Colon (tissue), 2 donors: ENCODE measurements around the gene ZFP36L2.

Source experiments
- FAIRE-seq: peaks from 2 replicates; lab custom pipeline; 2012; peaks lifted over from hg19 to GRCh38; lab: Jason Lieb, UNC
- donor health status: control.
- donor health status: control.

Gene ZFP36L2

GRCh38 chr2:43226558-43226954 lies at the start of gene ZFP36L2:
TSS of gene ZFP36L2 (minus strand) at chr2:43226606. CDS start at chr2:43226315, 291 bp downstream.
- FAIRE-seq, result no peak

GRCh38 chr2:43274721-43275120 lies 48.3 kb upstream of the ZFP36L2 start:
- no peak for FAIRE-seq

- no peak for FAIRE-seq
These were observed 47.6 kb upstream of the ZFP36L2 start for GRCh38 chr2:43274055-43274454.

- FAIRE-seq, result no peak
These were observed 47.1 kb upstream of the ZFP36L2 start for GRCh38 chr2:43273529-43273928.

GRCh38 chr2:43270930-43271615 lies 44.7 kb upstream of the ZFP36L2 start:
- FAIRE-seq, result no peak

GRCh38 chr2:43270461-43270860 lies 44.1 kb upstream of the ZFP36L2 start:
- FAIRE-seq, result no peak

- no peak for FAIRE-seq
These were observed 43.3 kb upstream of the ZFP36L2 start for GRCh38 chr2:43269706-43270105.

GRCh38 chr2:43269074-43269572 lies 42.7 kb upstream of the ZFP36L2 start:
- no peak for FAIRE-seq

GRCh38 chr2:43268066-43268953 lies 41.9 kb upstream of the ZFP36L2 start:
- FAIRE-seq, result no peak

GRCh38 chr2:43267381-43267780 lies 41.0 kb upstream of the ZFP36L2 start:
- FAIRE-seq, result no peak

GRCh38 chr2:43266711-43267111 lies 40.3 kb upstream of the ZFP36L2 start:
- no peak for FAIRE-seq

GRCh38 chr2:43265421-43265820 lies 39.0 kb upstream of the ZFP36L2 start:
- no peak for FAIRE-seq

- FAIRE-seq, result no peak
These were observed 38.6 kb upstream of the ZFP36L2 start for GRCh38 chr2:43265001-43265400.

- no peak for FAIRE-seq
These were observed 36.5 kb upstream of the ZFP36L2 start for GRCh38 chr2:43262951-43263350.

GRCh38 chr2:43262239-43262638 lies 35.8 kb upstream of the ZFP36L2 start:
- FAIRE-seq, result no peak

GRCh38 chr2:43259512-43259911 lies 33.1 kb upstream of the ZFP36L2 start:
- FAIRE-seq, result no peak

- FAIRE-seq, result no peak
These were observed 32.2 kb upstream of the ZFP36L2 start for GRCh38 chr2:43258547-43259156.

- no peak for FAIRE-seq
These were observed 29.0 kb upstream of the ZFP36L2 start for GRCh38 chr2:43255296-43255910.

- no peak for FAIRE-seq
These were observed 27.9 kb upstream of the ZFP36L2 start for GRCh38 chr2:43254331-43254730.

- FAIRE-seq, result no peak
These were observed 24.8 kb upstream of the ZFP36L2 start for GRCh38 chr2:43251171-43251731.

- FAIRE-seq, result no peak
These were observed 23.6 kb upstream of the ZFP36L2 start for GRCh38 chr2:43250015-43250414.

- no peak for FAIRE-seq
These were observed 22.2 kb upstream of the ZFP36L2 start for GRCh38 chr2:43248621-43249020.
